ENCODE results near the gene FBXO2. TPM values are rescaled to one million over a fixed set of nuclear protein-coding genes. Genes with fewer than 3 reads are reported as not detected.

The FBXO2 gene
- 1.9 and 4.3 TPM in 2 replicates for total RNA-seq

- H3K4me3 ChIP-seq (ENCODE audit: low read depth, low read length) = peak within 1 kb of the TSS; percentile 80
- DNase-seq (ENCODE audit: low read depth) = peak; percentile 22
- no peak for TF ChIP-seq CTCF (IDR thresholded peaks at IDR 0.05; ENCODE audit: insufficient read depth, low read depth, low read length)
Observed at GRCh38 chr1:11654137-11654938, at the start of gene FBXO2, which contains the start of gene FBXO44. TSS of gene FBXO2 (minus strand) at chr1:11654429. CDS start at chr1:11654340, 89 bp downstream. TSS of gene FBXO44 (plus strand) at chr1:11654877. CDS start at chr1:11655836, 959 bp downstream.

- TF ChIP-seq CTCF (IDR thresholded peaks at IDR 0.05; ENCODE audit: insufficient read depth, low read depth, low read length) = no peak
- no peak for DNase-seq (ENCODE audit: low read depth)
- no peak overlapping the region for H3K4me3 ChIP-seq (ENCODE audit: low read depth, low read length)
Observed at GRCh38 chr1:11703357-11704193, 49.3 kb upstream of the FBXO2 start.

GRCh38 chr1:11701981-11702803, 48.0 kb upstream of the FBXO2 start:
- no peak for TF ChIP-seq CTCF (IDR thresholded peaks at IDR 0.05; ENCODE audit: insufficient read depth, low read depth, low read length)
- no peak overlapping the region for H3K4me3 ChIP-seq (ENCODE audit: low read depth, low read length)
- DNase-seq (ENCODE audit: low read depth) = no peak

- no peak overlapping the region for H3K4me3 ChIP-seq (ENCODE audit: low read depth, low read length)
- TF ChIP-seq CTCF (IDR thresholded peaks at IDR 0.05; ENCODE audit: insufficient read depth, low read depth, low read length) = no peak
- DNase-seq (ENCODE audit: low read depth) = no peak
Observed at GRCh38 chr1:11701551-11701961, 47.3 kb upstream of the FBXO2 start.

GRCh38 chr1:11700601-11701467, 46.6 kb upstream of the FBXO2 start:
- DNase-seq (ENCODE audit: low read depth) = no peak
- no peak overlapping the region for H3K4me3 ChIP-seq (ENCODE audit: low read depth, low read length)
- TF ChIP-seq CTCF (IDR thresholded peaks at IDR 0.05; ENCODE audit: insufficient read depth, low read depth, low read length) = no peak

GRCh38 chr1:11697893-11698210, 43.6 kb upstream of the FBXO2 start:
- TF ChIP-seq CTCF (IDR thresholded peaks at IDR 0.05; ENCODE audit: insufficient read depth, low read depth, low read length) = no peak
- DNase-seq (ENCODE audit: low read depth) = no peak
- no peak overlapping the region for H3K4me3 ChIP-seq (ENCODE audit: low read depth, low read length)
